Endothelial cell of umbilical vein (primary cell): ENCODE data around the gene ZBTB7A.

Experiments
- POLR2A ChIP-seq: IDR thresholded peaks from 2 replicates; pipeline ENCODE4 v1.6.1; 2012; ENCODE audit warnings: low read depth, mild to moderate bottlenecking, control low read depth, low read length
- POLR2AphosphoS5 ChIP-seq: IDR thresholded peaks from 2 replicates; pipeline ENCODE4 v1.6.1; 2012; ENCODE audit warnings: low read depth, mild to moderate bottlenecking, control low read depth, low read length, moderate library complexity; ENCODE audit not compliant: insufficient read depth

DNA sequence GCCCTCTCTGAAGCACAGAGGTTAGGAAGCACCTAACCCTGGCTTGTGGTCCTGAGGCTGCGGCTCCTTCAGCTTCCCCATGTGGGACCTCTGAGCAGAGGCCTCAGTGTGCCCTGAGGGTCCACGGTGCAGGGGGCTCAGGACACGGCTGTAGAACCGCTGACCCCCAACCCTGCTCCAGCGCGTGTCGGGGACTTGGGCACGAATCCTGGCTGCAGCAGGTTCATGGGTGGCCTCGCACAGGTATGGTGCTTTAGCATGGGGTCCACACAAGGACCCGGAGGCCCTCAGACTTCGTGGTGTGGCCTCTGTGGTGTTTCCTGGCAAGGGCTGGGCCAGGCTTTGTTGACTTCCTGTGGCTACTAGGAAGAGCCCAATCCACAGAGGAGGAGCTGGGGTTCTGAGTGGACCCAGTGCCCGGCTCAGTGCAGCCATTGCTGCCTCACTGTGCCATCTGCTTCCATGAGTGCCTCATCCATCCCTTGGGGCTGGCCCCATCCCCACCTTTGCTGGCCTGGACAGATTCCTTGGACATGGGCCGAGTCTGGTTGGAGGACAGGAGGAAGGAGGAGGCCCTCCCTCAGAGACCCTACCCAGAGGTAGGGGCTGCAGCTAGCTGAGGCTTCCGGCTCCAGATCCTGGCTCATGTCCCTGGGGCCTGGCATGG, 24.5 kb downstream of the ZBTB7A start:
- TF ChIP-seq POLR2AphosphoS5 (no peak), POLR2A (no peak)
